Fibroblast of peridontal ligament (primary cell): Measurements from ENCODE around the gene SON.
"Not testable (repeated sequence)": the region's sequence is repeated elsewhere in the genome, so short reads cannot be mapped to it uniquely, and the experiment has no call there.

Experiments
- DNase-seq: peaks from one replicate; pipeline ENCODE4 v3.0.0-alpha.2; 2010; ENCODE audit errors: extremely low read depth

Gene SON, protein sequence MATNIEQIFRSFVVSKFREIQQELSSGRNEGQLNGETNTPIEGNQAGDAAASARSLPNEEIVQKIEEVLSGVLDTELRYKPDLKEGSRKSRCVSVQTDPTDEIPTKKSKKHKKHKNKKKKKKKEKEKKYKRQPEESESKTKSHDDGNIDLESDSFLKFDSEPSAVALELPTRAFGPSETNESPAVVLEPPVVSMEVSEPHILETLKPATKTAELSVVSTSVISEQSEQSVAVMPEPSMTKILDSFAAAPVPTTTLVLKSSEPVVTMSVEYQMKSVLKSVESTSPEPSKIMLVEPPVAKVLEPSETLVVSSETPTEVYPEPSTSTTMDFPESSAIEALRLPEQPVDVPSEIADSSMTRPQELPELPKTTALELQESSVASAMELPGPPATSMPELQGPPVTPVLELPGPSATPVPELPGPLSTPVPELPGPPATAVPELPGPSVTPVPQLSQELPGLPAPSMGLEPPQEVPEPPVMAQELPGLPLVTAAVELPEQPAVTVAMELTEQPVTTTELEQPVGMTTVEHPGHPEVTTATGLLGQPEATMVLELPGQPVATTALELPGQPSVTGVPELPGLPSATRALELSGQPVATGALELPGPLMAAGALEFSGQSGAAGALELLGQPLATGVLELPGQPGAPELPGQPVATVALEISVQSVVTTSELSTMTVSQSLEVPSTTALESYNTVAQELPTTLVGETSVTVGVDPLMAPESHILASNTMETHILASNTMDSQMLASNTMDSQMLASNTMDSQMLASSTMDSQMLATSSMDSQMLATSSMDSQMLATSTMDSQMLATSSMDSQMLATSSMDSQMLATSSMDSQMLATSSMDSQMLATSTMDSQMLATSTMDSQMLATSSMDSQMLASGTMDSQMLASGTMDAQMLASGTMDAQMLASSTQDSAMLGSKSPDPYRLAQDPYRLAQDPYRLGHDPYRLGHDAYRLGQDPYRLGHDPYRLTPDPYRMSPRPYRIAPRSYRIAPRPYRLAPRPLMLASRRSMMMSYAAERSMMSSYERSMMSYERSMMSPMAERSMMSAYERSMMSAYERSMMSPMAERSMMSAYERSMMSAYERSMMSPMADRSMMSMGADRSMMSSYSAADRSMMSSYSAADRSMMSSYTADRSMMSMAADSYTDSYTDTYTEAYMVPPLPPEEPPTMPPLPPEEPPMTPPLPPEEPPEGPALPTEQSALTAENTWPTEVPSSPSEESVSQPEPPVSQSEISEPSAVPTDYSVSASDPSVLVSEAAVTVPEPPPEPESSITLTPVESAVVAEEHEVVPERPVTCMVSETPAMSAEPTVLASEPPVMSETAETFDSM (N-terminal part only)

DNA sequence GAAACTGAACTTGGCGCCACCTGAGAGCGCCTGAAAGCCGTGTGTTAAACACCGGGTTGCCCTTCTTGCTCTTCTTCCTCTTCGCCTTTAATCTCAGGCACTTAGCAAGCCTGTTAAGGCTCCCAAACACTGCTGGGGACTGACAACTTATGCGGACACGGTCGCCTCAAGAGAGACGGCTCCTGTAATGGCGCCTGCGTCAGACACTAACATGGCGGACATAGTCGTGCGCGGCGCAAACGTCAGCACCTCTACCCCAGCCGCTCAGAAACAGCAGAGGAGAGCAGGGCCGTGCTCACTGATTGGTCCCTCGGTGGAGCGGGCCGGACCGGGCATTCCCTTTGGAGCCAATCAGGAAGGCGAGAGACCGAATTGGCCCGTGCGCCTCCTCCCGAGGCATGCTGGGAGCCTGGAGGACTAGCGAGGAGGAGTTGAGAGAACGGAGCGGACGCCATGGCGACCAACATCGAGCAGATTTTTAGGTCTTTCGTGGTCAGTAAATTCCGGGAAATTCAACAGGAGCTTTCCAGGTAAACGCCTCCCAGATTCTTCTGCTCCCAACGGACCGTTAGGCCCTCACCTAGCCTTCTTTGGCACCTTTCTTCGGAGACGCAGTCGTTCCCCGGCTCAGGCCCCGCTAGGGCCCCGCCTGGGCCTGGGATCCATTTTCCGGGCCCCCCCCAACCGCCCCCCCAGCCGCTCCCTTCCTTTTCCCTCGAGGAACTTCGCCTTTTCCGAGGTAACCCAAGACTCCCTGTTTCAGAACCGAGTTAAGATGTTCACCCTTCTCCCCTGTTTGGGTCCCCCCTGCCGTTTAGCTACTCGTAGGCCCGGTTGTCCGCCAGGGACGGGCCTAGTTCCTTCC, at the start of gene SON:
TSS of gene SON (plus strand) at position 399 of the 865 bp plus-strand sequence. CDS start at position 454, 55 bp downstream.
- DNase-seq: peak; percentile 98

- no peak for DNase-seq
Measured at GRCh38 chr21:33493756-33494155, 49.1 kb upstream of the SON start.

DNA sequence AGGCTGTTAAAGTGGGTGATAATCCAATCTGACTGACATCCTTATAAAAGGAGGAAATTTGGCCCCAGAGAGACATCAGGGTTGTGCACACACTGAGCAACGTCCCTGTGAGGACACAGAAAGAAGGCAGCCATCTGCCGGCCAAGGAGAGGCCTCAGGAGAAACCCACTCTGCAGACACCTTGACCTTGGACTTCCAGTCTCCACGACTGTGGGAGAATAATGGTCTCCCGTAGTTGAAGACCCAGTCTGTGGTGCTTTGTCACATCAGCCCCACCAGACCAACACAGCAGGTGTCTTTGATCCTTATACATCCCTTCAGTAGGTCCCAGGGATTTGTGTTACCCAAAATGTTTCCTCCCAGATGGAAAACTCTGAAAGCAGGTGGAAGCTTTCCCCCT, 47.1 kb upstream of the SON start:
- DNase-seq: no peak

DNA sequence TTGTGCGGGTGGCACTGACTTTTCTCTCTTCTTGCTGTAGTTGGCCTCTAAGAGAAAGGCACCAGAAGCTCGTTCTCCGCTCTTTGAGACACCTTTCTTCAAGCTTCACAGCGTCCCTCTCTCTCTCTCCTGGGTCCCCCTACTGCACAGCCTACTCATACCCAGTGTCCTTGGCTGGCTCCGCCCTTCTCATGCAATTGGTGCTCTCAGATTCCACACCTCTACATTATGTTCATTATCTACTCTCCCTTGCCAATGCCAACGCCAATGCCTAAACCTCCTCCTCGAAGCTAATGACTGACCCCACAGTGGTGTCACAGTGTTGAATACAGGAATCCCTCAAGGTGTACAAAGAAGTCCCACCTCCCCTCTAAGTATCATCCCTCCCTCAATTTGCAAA, 46.5 kb upstream of the SON start:
- DNase-seq: no peak

DNA sequence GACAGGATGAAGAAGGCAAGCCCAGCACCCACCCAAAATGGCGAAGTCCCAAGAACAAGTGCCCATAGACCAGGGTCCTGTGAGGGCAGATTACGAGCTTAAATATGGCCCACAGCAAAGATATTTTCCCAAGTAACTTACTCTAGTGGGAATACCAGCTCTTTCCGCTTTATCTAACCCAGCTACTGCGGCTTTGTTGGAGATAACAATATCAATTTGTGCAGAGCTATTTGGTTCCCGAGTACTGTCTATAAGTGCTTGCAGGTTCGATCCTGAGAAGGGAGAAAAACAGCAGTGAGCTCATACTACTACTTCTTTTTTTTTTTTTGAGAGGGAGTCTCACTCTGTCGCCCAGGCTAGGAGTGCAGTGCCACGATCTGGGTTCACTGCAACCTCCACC, 37.0 kb upstream of the SON start:
- DNase-seq: no peak

- not testable (repeated sequence) for DNase-seq
Measured at GRCh38 chr21:33507003-33507402, 35.8 kb upstream of the SON start.

DNA sequence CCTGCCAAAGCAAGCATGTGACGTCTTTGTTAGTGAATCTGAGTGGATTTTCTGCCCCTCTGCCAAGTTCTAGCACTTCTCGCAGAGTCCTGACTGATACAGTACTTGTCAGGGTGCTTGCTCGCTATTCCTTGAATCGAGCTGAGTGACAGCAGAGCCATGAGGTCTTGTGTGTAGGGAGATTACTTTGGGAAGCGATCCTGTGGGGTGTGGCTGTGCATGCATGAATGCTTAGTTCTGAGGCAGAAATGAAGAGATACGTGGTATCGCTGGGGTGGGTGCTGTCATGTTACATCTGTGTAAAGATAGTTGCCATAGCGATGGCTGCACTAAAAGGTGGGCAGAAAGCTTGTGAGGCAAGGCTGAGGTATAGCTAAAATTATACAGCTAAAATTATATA, 32.0 kb upstream of the SON start:
- DNase-seq: no peak

DNA sequence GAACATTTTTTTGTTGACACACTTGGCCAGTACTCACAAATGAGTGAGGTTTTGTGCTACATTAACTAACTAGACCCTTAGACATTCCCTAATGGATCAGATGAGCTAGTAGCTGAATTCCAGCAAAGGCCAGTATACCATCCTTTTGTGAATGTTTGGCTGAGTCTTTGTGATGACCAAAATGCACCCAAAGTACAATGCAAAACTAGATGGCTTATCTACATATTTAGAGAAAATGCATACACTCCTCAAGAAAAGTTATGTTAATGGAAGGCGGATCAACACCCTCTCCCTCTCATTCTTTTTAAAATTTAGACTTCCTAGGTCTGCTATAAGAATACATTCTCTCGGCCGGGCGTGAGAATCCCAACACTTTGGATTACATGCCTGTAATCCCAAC, 31.2 kb upstream of the SON start:
- DNase-seq: no peak

- DNase-seq: no peak
Measured at GRCh38 chr21:33512481-33512880, 30.4 kb upstream of the SON start.

DNA sequence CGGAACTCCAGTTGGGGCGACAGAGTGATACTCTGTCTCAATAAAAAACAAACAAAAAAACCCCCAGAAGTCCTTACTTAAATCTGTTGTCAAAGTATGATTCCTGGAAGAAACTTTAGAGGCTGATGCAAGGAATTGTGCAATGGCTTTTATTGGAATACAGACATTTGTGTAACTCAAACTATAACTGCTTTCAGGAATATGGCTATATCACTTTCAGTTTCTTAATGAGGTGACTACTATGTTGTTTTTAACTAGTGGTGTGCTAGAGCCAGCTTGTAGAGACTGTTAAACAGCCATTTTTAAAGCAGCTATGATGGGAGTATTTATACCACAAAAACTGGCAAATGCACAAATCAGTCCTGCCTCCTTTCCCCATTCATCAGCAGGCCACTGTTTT, 28.6 kb upstream of the SON start:
- DNase-seq: peak; percentile 84

GRCh38 chr21:33518899-33519298, 23.9 kb upstream of the SON start:
- no peak for DNase-seq

DNA sequence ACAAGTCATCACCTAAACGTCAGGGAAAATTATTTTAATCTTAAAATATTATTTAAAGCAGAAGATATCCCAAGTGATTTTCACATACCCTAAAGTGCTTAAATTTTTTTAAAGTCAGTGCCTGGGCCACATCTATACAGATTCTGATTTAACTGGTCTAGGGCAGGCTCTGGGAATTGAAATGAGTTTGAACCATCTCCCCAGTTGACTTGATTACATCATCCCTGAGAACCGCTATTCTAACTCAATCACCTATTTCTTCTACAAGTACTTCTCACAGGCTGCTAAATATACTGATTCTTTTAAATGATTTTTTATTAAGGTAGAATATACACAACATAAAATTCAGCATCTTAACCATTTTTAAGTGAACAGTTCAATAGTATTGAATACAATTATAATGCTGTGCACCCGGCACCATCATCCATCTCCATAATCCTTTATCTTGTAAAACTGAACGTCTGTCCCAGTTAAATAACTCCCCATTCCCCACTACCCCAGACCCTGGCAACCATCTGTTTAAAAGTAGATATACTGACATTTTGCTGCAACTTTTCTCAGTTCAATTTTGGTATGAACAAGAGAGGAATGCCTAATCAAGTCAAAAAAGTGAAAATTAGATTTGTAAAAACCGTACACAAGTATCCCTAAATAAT, 20.4 kb upstream of the SON start:
- no peak for DNase-seq

DNA sequence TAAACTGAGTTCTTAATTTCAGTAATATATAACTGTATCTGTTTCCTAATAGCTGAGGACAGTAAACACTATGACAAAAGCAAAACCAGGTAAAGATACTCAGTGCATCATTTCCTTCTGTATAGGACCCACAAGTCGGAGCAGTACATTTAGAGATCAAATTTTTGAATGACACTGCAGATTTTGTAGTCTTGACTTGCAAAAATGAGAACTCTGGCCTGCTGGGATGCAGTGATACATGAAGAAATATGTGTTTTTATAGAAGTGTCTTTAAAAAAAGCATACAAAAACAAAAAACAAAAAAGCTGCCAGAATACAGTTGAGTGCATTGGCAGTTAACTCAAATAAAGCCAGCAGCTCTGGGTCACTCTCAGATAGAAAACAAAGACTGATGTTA, 19.9 kb upstream of the SON start:
- DNase-seq: no peak

- no peak for DNase-seq
Measured at GRCh38 chr21:33531007-33531406, 11.8 kb upstream of the SON start.

DNA sequence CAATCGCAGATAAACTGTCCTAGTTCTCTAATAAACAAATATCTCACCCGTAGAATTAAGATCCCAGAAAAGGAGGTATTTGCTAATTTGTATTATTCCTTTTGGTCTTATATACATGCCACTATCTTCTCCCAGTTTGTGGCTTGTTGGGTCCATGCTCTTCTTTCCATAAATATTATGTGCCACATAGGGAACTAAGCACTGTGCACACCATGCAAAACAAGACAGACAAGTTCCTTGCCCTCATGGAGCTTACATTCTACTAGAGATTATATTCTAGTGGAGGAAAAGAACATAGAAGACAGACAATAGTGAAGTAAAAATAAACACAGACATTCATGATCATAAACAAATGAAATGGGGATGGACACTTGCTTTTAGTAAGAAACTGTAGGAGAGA, 5.6 kb upstream of the SON start:
- no peak for DNase-seq

- DNase-seq: peak; percentile 31
Measured at GRCh38 chr21:33539616-33540015, 3.2 kb upstream of the SON start.

GRCh38 chr21:33540711-33541104, 2.1 kb upstream of the SON start:
- peak; percentile 19 for DNase-seq

DNA sequence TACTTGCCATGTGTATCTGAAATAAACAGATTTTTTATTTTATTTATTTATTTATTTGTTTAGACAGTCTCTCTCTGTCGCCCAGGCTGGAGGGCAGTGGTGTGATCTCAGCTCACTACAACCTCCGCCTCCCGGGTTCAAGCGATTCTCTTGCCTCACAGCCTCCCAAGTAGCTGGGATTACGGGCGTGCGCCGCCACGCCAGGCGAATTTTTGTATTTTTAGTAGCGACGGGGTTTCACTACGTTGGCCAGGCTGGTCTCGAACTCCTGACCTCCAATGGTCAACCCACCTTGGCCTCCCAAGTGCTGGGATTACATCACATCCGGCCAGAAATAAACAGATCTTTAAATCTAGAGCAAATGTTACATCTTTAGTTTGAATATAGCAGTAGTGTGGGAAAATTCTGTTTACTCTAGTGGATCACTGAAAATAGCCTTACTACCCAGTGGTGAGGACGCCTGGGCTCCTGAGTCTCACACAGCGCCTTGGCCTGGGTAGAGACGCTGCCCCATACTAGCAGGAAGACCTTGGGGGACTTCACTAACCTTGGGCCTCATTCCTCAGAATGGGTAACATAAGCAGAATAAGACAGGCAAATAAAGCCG, 1.6 kb upstream of the SON start:
- DNase-seq: peak; percentile 27

DNA sequence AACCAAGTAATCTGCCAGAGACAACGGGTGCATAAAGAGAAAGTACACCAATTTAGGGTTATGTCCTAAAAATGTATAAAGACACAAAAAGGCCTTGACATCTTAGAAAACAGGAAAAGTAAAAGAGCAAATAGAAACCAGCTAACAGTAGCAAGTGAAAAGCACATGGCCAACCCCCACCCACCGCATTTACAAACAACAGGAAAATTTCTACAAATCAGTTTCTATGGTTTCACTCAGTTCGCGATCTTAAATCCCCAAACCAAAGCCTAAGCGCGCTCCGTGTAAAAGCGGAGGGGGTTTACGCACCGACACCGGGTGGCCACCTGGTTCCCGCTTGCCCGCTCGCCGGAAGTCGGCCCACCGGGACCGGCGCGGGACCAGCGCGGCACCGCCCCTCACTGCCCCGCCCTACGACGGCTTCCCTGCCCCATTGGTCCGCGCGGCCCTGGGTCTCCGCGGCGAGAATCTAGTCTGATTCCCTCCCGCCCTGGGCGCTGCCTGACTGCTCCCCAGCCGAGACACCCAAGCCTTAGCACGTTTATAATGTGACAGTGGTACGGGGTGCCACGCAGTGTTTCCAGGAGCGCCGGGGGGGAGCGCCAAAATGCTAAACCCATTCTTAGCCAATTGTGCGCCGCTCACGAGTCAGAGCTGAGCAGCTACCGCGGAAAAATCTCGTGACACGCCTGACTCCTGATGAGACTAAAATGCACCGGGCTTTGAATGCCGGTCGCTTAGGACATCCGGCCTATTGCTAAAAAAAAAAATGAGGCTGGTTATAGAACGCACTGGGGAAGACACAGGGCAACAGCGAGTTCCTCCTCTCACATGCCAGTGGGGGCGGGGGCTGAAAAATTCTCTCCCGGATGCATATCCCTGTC, 840 bp upstream of the SON start, which contains the start of gene GART:
TSS of gene GART (minus strand) at position 362 of the 884 bp plus-strand sequence. CDS start 2,802 bp downstream, outside the sequence.
- DNase-seq: peak; percentile 64
